HepG2 (cell line): ENCODE results near the gene NCKAP1. TPM values are rescaled to one million over a fixed set of nuclear protein-coding genes. Genes with fewer than 3 reads are reported as not detected.
A peak's percentile ranks its signal among the peaks of the same experiment; 100 is the strongest.

ENCODE experiments used
- CC2D1A ChIP-seq: sonication (generic); formaldehyde crosslinking; IDR thresholded peaks from 2 replicates; pipeline ENCODE4 v1.8.1; 2023; ENCODE audit warnings: mild to moderate bottlenecking, missing genetic modification reagents
- CENPT ChIP-seq: sonication (generic); formaldehyde crosslinking; IDR thresholded peaks from 2 replicates; pipeline ENCODE4 v1.8.0; 2022; ENCODE audit warnings: low read depth, mild to moderate bottlenecking, moderate library complexity, missing genetic modification reagents
- CENPX ChIP-seq: sonication (generic); formaldehyde crosslinking; IDR thresholded peaks from 2 replicates; pipeline ENCODE4 v1.9.0; 2021; ENCODE audit warnings: mild to moderate bottlenecking, missing genetic modification reagents, moderate library complexity
- DBP ChIP-seq: sonication (generic); formaldehyde crosslinking; IDR thresholded peaks from 2 replicates; pipeline ENCODE4 v1.4.0; 2020; ENCODE audit warnings: missing genetic modification reagents; ENCODE audit errors: not compliant biosample characterization
- FOXP1 ChIP-seq, 2 experiments: fragments of 450-650 bp in 1 of 2; IDR thresholded peaks; 2 replicates each; pipeline ENCODE4 v1.6.1; 2017 to 2018; ENCODE audit warnings: antibody characterized with exemption in 1 of 2
- GFI1 ChIP-seq: sonication (generic); formaldehyde crosslinking; IDR thresholded peaks from 2 replicates; pipeline ENCODE4 v1.5.0; 2020; ENCODE audit warnings: missing genetic modification reagents, mild to moderate bottlenecking, borderline replicate concordance
- GTF3A ChIP-seq: sonication (generic); formaldehyde crosslinking; conservative IDR thresholded peaks from 2 replicates; pipeline ENCODE4 v1.4.0; 2020; ENCODE audit warnings: mild to moderate bottlenecking, missing genetic modification reagents
- KDM1A ChIP-seq: IDR thresholded peaks from 2 replicates; pipeline ENCODE4 v1.6.1; 2016; ENCODE audit warnings: missing compliant biosample characterization
- KLF13 ChIP-seq: sonication (generic); formaldehyde crosslinking; IDR thresholded peaks from 2 replicates; pipeline ENCODE4 v1.4.0; 2020; ENCODE audit warnings: mild to moderate bottlenecking, missing genetic modification reagents
- POLR2AphosphoS5 ChIP-seq: IDR thresholded peaks from 2 replicates; pipeline ENCODE4 v1.6.1; 2012; ENCODE audit warnings: low read depth, low read length
- SSRP1 ChIP-seq: IDR thresholded peaks from 2 replicates; pipeline ENCODE4 v1.6.1; 2016; ENCODE audit warnings: control low read depth
- UBTF ChIP-seq: sonication (generic); formaldehyde crosslinking; IDR thresholded peaks from 2 replicates; pipeline ENCODE4 v1.4.0; 2020; ENCODE audit warnings: mild to moderate bottlenecking, missing genetic modification reagents
- ZFYVE20 ChIP-seq: sonication (generic); formaldehyde crosslinking; IDR thresholded peaks from 2 replicates; pipeline ENCODE4 v1.8.0; 2023; ENCODE audit warnings: low read depth, mild to moderate bottlenecking, moderate library complexity, missing genetic modification reagents, borderline replicate concordance
- ZMAT5 ChIP-seq: sonication (generic); formaldehyde crosslinking; IDR thresholded peaks from 2 replicates; pipeline ENCODE4 v1.5.0; 2020; ENCODE audit warnings: mild to moderate bottlenecking, low read depth, missing genetic modification reagents, borderline replicate concordance
- ZNF180 ChIP-seq: sonication (generic); formaldehyde crosslinking; IDR thresholded peaks from 2 replicates; pipeline ENCODE4 v1.4.0; 2020; ENCODE audit warnings: low read depth, missing genetic modification reagents, borderline replicate concordance
- ZNF607 ChIP-seq: sonication (generic); formaldehyde crosslinking; IDR thresholded peaks from 2 replicates; pipeline ENCODE4 v1.5.1; 2020; ENCODE audit warnings: missing genetic modification reagents, mild to moderate bottlenecking, borderline replicate concordance
- polyA plus RNA-seq, 8 experiments: library from polyadenylated mRNA; depleted of rRNA in 3 of 8; stranded (reverse) in 7 of 8; unstranded in 1 of 8; fragments of >200 nt; fragmentation: Illumina TruSeq in 4 of 8; extraction: Trizol in 4 of 8; gene quantifications; 2 replicates each; pipeline versions ENCODE4 v1.2.1 to v1.2.3, GENCODE V29; 2011 to 2016; ENCODE audit warnings: low read depth in 4 of 8, missing spikeins in 1 of 8, mixed read lengths in 1 of 8; ENCODE audit not compliant: insufficient read depth in 1 of 8
- total RNA-seq, 5 experiments: library from RNA; depleted of rRNA; stranded (reverse); fragments of >200 nt; fragmentation: Illumina TruSeq; extraction: Trizol; gene quantifications; 2 replicates each; pipeline ENCODE4 v1.2.3, GENCODE V29; 2016; ENCODE audit warnings: low read depth in 1 of 5
- TF ChIP-seq, protein P1 (sequence below): sonication (generic); formaldehyde crosslinking; IDR thresholded peaks from 2 replicates; pipeline ENCODE4 v1.8.0; 2022; ENCODE audit warnings: missing genetic modification reagents, mild to moderate bottlenecking, moderate library complexity, borderline replicate concordance

The NCKAP1 gene
- total and polyA plus RNA-seq, 2 of the 13 experiments (the other 11 are each of a cell fraction or from before 2014, with no cell fraction given) = 72.1 to 96.3 TPM

DNA sequence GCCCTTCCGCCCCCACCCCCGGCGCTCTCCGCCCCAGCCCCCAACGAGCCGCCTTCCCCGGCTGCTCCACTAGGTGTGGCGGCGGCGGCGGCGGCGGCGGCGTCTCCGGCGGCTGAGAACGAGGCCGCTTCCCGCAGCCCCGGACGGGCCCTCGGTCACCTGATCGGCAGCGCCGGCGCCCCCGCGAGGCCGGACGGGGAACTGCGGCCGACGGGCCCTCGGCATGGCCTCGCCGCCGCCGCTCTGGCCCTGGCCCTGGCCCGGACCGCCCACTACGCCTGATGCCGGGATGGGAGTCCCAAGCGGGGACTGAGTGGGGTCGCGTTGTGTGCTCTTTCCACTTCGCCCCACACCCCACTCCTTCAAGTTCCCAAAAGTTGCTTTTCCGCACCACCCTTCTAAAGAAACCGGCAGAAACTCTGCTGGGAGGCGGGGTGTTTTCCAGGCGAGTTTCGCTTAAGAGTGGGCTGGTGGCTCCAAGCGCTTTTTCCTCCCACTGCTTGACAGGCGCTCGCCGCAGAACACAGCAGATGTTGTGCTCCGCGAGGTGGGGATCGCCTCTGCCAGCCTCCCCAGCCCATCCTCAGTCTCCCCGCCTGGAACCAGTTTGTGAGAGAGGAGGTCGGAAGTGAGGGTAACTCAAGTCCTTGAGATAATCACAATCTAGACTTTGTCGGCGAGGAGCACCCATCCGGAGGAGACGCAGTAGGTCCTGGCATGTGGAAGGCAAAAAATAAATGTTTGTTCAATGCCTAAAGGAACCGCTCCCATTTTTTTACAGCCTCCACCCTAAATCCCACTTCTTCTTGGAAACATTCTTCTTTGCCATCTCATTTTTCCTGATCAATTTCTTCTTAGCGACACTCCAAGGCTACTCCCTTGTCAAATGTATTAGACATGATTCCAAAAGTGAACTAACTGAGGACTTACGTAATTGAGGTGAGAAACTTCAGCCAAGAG lies at the start of gene NCKAP1 (continued):
- TF ChIP-seq ZMAT5 (CRISPR knock-in tag) (no peak), ZFYVE20 (CRISPR knock-in tag) (no peak), SSRP1 (CRISPR knock-in tag) (no peak), ZNF607 (CRISPR knock-in tag) (peak; percentile 34; the same call in 1 of the 2 replicates), DBP (peak; percentile 68), UBTF (CRISPR knock-in tag) (peak; percentile 86), KLF13 (CRISPR knock-in tag) (no peak), POLR2AphosphoS5 (no peak), KDM1A (CRISPR knock-in tag) (peak; percentile 46; the same call in 1 of the 2 replicates), ZNF180 (CRISPR knock-in tag) (no peak), FOXP1 (IDR thresholded peaks at IDR 0.05) (no peak), FOXP1 (CRISPR knock-in tag; IDR thresholded peaks at IDR 0.05) (no peak), CENPT (CRISPR knock-in tag) (no peak; the same call in 1 of the 2 replicates), GTF3A (peak; percentile 40; the same call in 1 of the 2 replicates), CENPX (CRISPR knock-in tag) (no peak), GFI1 (no peak), CC2D1A (no peak)
- TF ChIP-seq, protein P1, sequence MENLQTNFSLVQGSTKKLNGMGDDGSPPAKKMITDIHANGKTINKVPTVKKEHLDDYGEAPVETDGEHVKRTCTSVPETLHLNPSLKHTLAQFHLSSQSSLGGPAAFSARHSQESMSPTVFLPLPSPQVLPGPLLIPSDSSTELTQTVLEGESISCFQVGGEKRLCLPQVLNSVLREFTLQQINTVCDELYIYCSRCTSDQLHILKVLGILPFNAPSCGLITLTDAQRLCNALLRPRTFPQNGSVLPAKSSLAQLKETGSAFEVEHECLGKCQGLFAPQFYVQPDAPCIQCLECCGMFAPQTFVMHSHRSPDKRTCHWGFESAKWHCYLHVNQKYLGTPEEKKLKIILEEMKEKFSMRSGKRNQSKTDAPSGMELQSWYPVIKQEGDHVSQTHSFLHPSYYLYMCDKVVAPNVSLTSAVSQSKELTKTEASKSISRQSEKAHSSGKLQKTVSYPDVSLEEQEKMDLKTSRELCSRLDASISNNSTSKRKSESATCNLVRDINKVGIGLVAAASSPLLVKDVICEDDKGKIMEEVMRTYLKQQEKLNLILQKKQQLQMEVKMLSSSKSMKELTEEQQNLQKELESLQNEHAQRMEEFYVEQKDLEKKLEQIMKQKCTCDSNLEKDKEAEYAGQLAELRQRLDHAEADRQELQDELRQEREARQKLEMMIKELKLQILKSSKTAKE = 0 out of 2 replicates have a peak, but pooled peaks have one; percentile 49
